ENCODE measurements around the gene GNA12. TPM values are rescaled to one million over a fixed set of nuclear protein-coding genes. Genes with fewer than 3 reads are reported as not detected.
A peak's percentile ranks its signal among the peaks of the same experiment; 100 is the strongest.

The GNA12 gene
- total RNA-seq (2014; rRNA removed) (15.0 and 26.8 TPM in 2 replicates), Bru-seq, nascent RNA (percentile 90 among the genes with signal in this experiment), BruChase-seq, experiment 1, labeled RNA remaining after a 6-hour chase (percentile 86 among the genes with signal in this experiment), BruChase-seq, experiment 2, labeled RNA remaining after a 2-hour chase (percentile 82 among the genes with signal in this experiment)
- long read RNA-seq, full-length matches to known transcripts = 194 of 323 reads
- long read RNA-seq, partial matches to known transcripts = 13 of 323 reads
- long read RNA-seq, other reads (novel, unspliced or antisense) = 116 of 323 reads

- DNase-seq (peak; percentile 99), ATAC-seq (peak; percentile 94)
- H3K79me2 ChIP-seq (ENCODE audit: low read length) = peaks cover 44% of the 10 kb centered on the region
- H3K4me3 ChIP-seq (ENCODE audit: low read length) = peak within 1 kb of the TSS; percentile 77
- no peaks in the 10 kb centered on the region for H3K9me3 ChIP-seq (ENCODE audit: low read length)
- H4K20me1 ChIP-seq (ENCODE audit: low read length) = no peaks in the 10 kb centered on the region
- H3K9me2 ChIP-seq (replicated peaks; ENCODE audit: low read length) = no peaks in the 10 kb centered on the region
- H3K27ac ChIP-seq (ENCODE audit: low read length) = no peak within 1 kb of the TSS
- H3K27me3 ChIP-seq (ENCODE audit: low read length) = no peaks in the 10 kb centered on the region
- H3K9ac ChIP-seq (ENCODE audit: low read length) = peak within 1 kb of the TSS; percentile 68
- POLR2A ChIA-PET (ENCODE audit: unreplicated experiment) = no interaction called here
- peak within 1 kb of the TSS; percentile 69 for H2AFZ ChIP-seq (ENCODE audit: low read length)
- H3F3A ChIP-seq (ENCODE audit: low read length, unreplicated experiment) = no peaks in the 10 kb centered on the region
- H3K36me3 ChIP-seq (ENCODE audit: low read depth, low read length) = no peaks in the 10 kb centered on the region
- peaks cover 18% of the 10 kb centered on the region for H3K4me1 ChIP-seq (ENCODE audit: insufficient read depth, low read length)
- CTCF ChIA-PET = interaction anchor here (0.5 kb wide), 1 partner anchor 77 kb away, joined by 3 read pairs; no protein-coding TSS in a partner anchor
- BruUV-seq (replicated peaks) = no TSS peak
- H3K4me2 ChIP-seq (ENCODE audit: low read length) = peak within 1 kb of the TSS; percentile 87
- TF ChIP-seq EZH2 (IDR thresholded peaks at IDR 0.05; ENCODE audit: low read length, unreplicated experiment) (no peak), EZH2phosphoT487 (IDR thresholded peaks at IDR 0.05; ENCODE audit: borderline replicate concordance, low read length) (no peak)
- intact Hi-C loops (cut with micrococcal nuclease) = loop anchor here (1.0 to 5.0 kb wide), 3 partner anchors 24 to 123 kb away; no protein-coding TSS in a partner anchor
These were observed at the start of gene GNA12 for GRCh38 chr7:2844153-2845033. GNA12 (minus strand) TSS chr7:2844308; CDS start chr7:2844161, 147 bp downstream.

DNA sequence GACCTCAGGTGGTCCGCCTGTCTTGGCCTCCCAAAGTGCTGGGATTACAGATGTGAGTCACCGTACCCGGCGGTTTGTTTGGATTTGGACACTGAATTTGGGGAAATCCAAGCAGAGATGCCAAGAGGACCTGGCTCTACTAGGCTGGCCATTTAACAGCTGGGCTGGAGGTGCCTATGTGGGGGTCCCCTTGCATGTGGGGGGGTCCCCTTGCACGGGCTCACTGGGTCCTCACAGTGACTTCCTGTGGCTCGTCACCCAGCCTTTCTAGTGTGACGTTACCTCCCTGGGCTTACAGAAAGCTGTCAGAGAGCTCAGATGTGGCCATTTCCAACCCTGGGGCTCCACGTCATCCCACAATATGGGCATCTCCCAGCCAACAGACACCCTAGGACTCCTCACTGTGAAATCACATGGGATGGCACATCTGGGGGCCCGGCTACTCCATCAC, 49.3 kb upstream of the GNA12 start:
- no peaks in the 10 kb centered on the region for H3K79me2 ChIP-seq (ENCODE audit: low read length)
- intact Hi-C loops (cut with micrococcal nuclease) = no loop called here
- no peak overlapping the region for H3K4me2 ChIP-seq (ENCODE audit: low read length)
- BruUV-seq (replicated peaks) = no TSS peak
- no peaks in the 10 kb centered on the region for H3K9me2 ChIP-seq (replicated peaks; ENCODE audit: low read length)
- no peak overlapping the region for H3K4me3 ChIP-seq (ENCODE audit: low read length)
- H2AFZ ChIP-seq (ENCODE audit: low read length) = no peak overlapping the region
- H3K27me3 ChIP-seq (ENCODE audit: low read length) = no peaks in the 10 kb centered on the region
- no peaks in the 10 kb centered on the region for H3K4me1 ChIP-seq (ENCODE audit: insufficient read depth, low read length)
- DNase-seq (no peak), ATAC-seq (no peak)
- H3K9me3 ChIP-seq (ENCODE audit: low read length) = no peaks in the 10 kb centered on the region
- no peak overlapping the region for H3K27ac ChIP-seq (ENCODE audit: low read length)
- no peaks in the 10 kb centered on the region for H3K36me3 ChIP-seq (ENCODE audit: low read depth, low read length)
- no peaks in the 10 kb centered on the region for H3F3A ChIP-seq (ENCODE audit: low read length, unreplicated experiment)
- ChIA-PET CTCF (no interaction called here), POLR2A (ENCODE audit: unreplicated experiment) (no interaction called here)
- no peaks in the 10 kb centered on the region for H4K20me1 ChIP-seq (ENCODE audit: low read length)
- H3K9ac ChIP-seq (ENCODE audit: low read length) = no peak overlapping the region
- no peak for TF ChIP-seq CTCF (conservative IDR thresholded peaks at IDR 0.05; ENCODE audit: low read depth, low read length)
- no peak for TF ChIP-seq EZH2phosphoT487 (IDR thresholded peaks at IDR 0.05; ENCODE audit: borderline replicate concordance, low read length)
- TF ChIP-seq EZH2 (IDR thresholded peaks at IDR 0.05; ENCODE audit: low read length, unreplicated experiment) = no peak

DNA sequence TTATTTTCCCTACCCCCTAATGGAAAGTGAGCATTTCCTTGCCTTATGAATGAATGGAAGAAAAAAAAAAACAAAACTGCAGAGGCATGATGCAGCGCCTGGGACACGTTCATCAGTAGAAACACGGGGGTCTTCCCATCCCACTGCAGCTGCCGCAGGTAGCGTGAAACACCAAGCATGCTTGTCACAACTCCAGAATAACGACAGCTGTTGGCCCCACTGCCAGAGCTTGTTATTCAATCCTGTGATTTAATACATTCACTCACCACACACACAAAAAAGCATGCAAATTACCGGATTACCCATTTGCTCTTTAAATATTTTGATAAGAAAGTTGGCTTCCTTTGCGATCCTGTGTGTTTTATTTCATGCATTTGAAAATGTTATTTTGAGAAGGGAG, 48.4 kb upstream of the GNA12 start:
- Histone ChIP-seq H3K4me1 (ENCODE audit: insufficient read depth, low read length) (no peaks in the 10 kb centered on the region), H3K4me3 (ENCODE audit: low read length) (no peak overlapping the region), H3K27ac (ENCODE audit: low read length) (no peak overlapping the region), H3K4me2 (ENCODE audit: low read length) (no peak overlapping the region), H3F3A (ENCODE audit: low read length, unreplicated experiment) (no peaks in the 10 kb centered on the region), H4K20me1 (ENCODE audit: low read length) (no peaks in the 10 kb centered on the region), H3K9me3 (ENCODE audit: low read length) (no peaks in the 10 kb centered on the region), H2AFZ (ENCODE audit: low read length) (no peak overlapping the region), H3K9me2 (replicated peaks; ENCODE audit: low read length) (no peaks in the 10 kb centered on the region), H3K27me3 (ENCODE audit: low read length) (no peaks in the 10 kb centered on the region), H3K79me2 (ENCODE audit: low read length) (no peaks in the 10 kb centered on the region), H3K9ac (ENCODE audit: low read length) (no peak overlapping the region), H3K36me3 (ENCODE audit: low read depth, low read length) (no peaks in the 10 kb centered on the region)
- intact Hi-C loops (cut with micrococcal nuclease) = no loop called here
- BruUV-seq (replicated peaks) = no TSS peak
- no peak for TF ChIP-seq EZH2phosphoT487 (IDR thresholded peaks at IDR 0.05; ENCODE audit: borderline replicate concordance, low read length)
- no peak for TF ChIP-seq EZH2 (IDR thresholded peaks at IDR 0.05; ENCODE audit: low read length, unreplicated experiment)
- TF ChIP-seq CTCF (conservative IDR thresholded peaks at IDR 0.05; ENCODE audit: low read depth, low read length) = no peak
- ATAC-seq (no peak), DNase-seq (no peak)
- ChIA-PET CTCF (no interaction called here), POLR2A (ENCODE audit: unreplicated experiment) (interaction anchor here (0.6 kb wide), 1 partner anchor 72 kb away, joined by 4 read pairs; no protein-coding TSS in a partner anchor)

All from PC-3 (cell line).